ENCODE results near the gene NLGN4Y. TPM values are rescaled to one million over a fixed set of nuclear protein-coding genes. Genes with fewer than 3 reads are reported as not detected.

Gene NLGN4Y
- total RNA-seq, 1 donor from 2014 or later = 0.07 TPM

DNA sequence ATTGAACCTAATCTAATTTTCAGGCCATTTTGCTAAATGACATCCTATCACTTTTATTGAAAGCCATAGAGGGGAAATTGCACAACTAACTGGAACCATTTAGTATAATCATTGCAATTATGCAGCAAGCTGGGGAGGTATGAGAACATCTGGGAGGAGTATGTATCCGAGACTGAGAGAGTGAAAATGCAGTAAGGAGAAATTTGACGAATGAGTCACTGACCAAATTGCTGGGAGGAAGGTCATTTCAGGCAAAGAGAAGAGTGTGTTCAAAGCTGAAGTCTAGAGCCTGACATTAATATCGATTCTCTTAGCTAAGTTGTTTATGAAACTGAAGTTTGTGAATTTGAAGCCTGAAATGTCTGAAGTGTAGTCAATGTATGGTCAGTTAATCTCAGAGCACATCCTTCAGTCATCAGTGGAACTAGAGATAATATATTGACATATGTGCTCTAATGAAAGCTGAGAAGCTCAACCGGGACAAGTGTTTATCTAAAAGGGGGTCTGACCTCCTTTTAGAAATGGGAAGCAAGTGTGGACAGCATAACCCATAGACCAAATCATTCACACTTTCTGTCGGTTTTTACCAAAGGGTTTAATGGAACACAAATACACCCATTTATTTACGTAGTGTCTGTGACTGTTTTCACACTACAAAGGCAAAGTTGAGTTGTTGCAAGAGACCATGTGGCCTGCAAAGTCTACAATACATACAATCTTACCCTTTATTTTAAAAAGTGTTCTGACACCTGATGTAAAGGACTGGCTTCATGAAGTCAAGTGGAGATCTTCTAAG lies 120.0 kb downstream of the NLGN4Y start:
- no peak for DNase-seq (ENCODE audit: low read depth, low spot score)

GRCh38 chrY:14679181-14679580 lies 154.9 kb downstream of the NLGN4Y start:
- no peak for DNase-seq (ENCODE audit: low read depth, low spot score)

DNA sequence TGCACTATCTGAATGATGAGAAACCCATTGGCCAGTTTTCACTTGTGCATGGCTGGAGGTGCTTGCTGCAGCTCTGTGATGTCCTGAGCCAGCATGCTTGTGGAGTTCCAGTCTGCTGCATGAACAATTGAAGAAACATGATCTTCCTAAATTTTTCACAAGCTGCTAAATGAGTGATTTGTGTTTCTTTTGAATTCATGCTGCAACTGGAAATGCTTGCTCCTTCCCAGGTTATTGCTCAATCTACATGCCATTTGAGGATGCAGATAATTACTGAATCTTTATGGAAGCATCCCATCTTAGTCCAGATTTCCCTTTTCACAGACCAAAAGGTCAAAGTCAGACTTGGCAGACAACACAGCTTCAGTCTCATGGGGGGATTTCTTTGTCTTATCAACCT lies 170.2 kb downstream of the NLGN4Y start:
- DNase-seq (ENCODE audit: low read depth, low spot score) = no peak

- no peak for DNase-seq (ENCODE audit: low read depth, low spot score)
Observed at GRCh38 chrY:14708158-14708557, 183.8 kb downstream of the NLGN4Y start.

GRCh38 chrY:14741596-14741995 lies 217.3 kb downstream of the NLGN4Y start:
- no peak for DNase-seq (ENCODE audit: low read depth, low spot score)

GRCh38 chrY:14748329-14748728 lies 224.0 kb downstream of the NLGN4Y start:
- no peak for DNase-seq (ENCODE audit: low read depth, low spot score)

- DNase-seq (ENCODE audit: low read depth, low spot score) = no peak
Observed at GRCh38 chrY:14755571-14755970, 231.2 kb downstream of the NLGN4Y start.

DNA sequence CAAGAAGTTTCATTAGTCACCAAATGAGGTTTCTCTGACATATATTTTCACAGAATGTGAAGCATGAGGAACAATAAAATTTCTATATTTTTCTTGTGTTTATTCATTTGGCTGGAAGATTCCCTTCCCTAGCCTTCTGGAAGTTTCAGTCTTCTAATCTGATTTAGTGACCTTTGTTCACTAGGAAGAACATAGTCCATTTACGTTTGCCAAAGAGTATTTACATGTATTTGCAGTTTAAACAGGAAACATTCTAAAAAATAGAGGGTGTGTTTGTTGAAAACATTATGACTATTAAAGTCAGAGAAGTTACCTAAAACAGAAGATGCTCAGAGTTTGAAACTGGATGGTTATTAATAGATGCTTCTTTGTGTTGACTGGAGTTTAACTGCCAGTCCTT lies 238.6 kb downstream of the NLGN4Y start:
- no peak for DNase-seq (ENCODE audit: low read depth, low spot score)

GRCh38 chrY:14763600-14763999 lies 239.3 kb downstream of the NLGN4Y start:
- DNase-seq (ENCODE audit: low read depth, low spot score) = no peak

DNA sequence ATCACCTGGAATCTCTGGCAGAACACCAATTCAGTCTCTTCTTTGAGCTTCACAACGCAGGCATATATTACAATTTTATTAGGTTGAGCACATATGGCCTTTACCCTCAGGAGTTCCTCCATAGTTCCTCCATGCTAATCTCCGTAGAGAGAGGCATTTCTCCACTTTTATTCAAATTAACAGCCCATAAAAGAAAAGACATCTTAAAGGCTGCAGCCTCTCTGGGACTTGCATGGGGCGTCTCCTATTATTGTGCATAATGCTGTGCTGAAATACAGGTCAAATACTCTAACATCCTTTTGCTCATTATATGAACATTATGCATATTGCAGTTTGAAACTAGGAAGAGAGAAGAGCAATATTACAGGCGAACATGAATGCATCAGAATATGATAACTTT lies 253.9 kb downstream of the NLGN4Y start:
- no peak for DNase-seq (ENCODE audit: low read depth, low spot score)

- DNase-seq (ENCODE audit: low read depth, low spot score) = no peak
Observed at GRCh38 chrY:14793104-14793503, 268.8 kb downstream of the NLGN4Y start.

DNA sequence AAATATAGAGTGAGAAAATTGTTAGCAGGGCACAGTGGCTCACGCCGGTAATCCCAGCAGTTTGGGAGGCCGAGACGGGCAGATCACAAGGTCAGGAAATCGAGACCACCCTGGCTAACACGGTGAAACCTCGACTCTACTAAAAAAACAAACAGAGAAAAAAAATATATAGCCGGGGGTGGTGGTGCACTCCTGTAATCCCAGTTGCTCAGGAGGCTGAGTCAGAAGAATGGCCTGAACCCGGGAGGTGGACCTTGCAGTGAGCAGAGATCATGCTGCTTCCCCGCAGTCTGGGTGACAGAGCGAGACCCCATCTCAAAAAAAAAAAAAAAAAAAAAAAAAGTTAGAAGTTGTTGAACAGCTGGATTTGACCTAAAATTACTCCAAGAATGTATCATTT lies 269.3 kb downstream of the NLGN4Y start:
- no peak for DNase-seq (ENCODE audit: low read depth, low spot score)

DNA sequence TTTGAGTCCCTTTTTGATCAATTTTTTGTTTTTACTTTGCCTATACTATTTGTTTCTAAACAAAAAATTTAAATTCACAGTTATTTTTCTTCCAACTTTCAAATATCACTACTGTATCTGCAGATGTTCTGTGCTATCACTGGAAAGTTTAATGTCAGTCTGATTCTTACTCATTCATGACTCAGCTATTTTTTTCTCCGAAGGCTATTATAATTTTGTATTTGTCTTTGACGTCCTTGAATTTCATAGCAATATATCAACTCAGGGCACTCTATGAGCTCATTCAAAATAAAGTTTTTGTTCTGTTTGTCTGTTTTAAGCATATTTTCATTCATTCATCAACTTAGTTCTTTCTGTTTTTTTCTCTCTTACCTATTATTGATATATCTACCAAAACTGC lies 273.7 kb downstream of the NLGN4Y start:
- DNase-seq (ENCODE audit: low read depth, low spot score) = no peak

DNA sequence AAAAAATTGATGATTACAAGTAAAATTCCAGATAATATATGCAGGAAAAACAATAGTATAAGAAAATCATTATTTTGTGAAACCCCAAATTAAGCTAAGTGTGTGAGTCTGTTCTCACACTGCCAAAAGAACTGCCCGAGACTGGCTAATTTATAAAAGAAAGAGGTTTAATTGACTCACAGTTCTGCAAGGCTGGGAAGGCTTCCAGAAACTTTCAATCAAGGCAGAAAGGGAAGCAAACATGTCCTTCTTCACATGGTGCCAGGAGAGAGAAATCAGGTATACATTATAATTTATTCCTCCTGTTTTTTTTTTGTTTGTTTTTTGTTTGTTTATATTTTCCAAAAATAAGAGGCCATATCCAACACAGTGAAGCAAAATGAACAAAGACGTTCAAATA lies 276.8 kb downstream of the NLGN4Y start:
- DNase-seq (ENCODE audit: low read depth, low spot score) = no peak

DNA sequence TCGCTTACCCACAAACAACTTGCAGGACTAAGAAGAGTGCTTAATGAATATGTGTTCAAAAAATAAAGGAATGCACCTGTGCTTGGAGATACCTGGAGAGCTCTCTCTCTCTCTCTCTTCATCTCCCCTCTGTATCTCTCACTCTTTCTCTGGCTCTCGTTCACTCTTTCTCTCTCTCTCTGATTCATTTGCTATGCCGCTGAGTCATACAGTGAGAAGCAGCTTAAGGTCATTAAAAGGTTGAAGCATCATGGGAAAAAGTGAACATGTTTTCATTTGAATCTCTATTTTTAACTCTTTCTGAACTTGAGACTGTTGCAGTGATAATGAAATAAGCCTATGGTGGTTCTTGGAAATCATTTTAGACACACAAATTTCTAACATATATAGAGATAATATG lies 277.8 kb downstream of the NLGN4Y start:
- DNase-seq (ENCODE audit: low read depth, low spot score) = no peak

DNA sequence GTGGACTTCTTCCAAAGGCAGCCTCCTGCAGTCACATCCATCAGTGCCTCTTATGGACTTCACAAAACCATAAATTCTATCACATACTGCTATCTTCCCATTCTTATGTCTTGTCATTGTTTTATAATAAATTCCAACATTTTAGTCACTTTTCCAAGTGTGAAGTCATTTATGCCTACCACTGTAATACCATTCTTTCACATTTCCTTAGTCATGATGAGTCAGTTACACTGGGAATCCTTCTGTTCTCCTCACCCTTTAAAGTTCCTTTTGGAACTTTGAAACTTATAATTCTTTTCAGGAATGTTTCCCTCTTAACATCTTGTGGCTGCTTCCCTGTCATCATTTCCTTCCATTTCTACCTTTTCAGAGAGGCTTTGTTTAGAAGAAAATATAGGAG lies 279.7 kb downstream of the NLGN4Y start:
- no peak for DNase-seq (ENCODE audit: low read depth, low spot score)

DNA sequence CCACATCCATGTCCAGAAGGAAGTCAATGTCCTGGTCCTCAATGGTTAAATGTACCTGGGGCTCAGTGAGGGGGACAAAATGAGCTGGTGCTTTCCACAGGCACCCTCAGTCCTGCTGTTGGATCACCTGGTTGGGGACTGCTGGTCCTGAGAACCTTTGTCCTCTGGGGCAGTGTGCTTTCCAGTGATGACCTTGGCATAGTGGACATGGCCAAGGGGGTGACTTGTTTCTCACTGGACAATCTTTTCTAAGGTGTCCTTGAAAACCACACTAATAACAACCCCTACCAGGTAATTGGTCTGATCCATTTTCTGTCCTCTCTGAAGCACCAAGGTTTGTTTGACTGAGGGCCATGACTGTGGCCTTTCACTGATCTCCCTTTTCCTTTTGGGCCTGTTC lies 294.1 kb downstream of the NLGN4Y start:
- no peak for DNase-seq (ENCODE audit: low read depth, low spot score)

- DNase-seq (ENCODE audit: low read depth, low spot score) = no peak
Observed at GRCh38 chrY:14822201-14822600, 297.9 kb downstream of the NLGN4Y start.

- no peak for DNase-seq (ENCODE audit: low read depth, low spot score)
Observed at GRCh38 chrY:14822906-14823305, 298.6 kb downstream of the NLGN4Y start.

DNA sequence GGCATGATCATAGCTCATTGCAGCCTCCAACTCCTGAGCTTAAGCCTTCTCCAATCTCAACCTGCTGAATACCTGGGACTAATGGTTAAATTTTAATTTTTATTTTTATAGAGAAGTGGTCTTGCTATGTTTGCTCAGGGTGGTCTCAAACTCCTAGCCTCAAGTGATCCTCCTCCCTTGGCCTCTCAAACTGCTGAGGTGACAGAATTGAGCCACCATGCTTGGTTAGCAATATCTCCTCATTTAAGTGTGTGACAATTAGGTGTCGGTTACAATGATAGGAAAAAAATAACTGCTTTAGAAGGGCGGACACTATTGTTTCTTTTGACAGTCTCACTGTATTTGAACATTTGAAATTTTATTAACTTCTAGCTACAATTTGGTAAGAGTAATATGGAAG lies 300.3 kb downstream of the NLGN4Y start:
- DNase-seq (ENCODE audit: low read depth, low spot score) = no peak

DNA sequence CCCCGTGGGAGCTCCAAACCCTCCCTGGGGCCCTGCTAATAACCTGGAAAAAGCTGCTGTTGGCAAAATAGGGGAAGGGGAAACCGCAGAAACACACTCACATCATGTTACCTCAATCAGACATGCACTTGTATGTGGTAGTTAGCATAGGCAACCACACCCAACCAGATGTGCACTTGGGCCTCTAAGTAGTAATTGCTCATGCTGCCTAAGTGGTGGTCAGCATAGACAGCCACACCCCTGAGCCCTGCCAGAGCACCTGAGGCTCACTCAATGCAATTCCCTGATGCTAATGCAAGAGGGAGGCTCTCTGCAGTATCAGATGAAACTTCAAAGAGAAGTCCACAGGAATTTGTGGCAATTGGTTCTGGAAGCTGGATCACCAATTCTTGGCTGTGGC lies 301.4 kb downstream of the NLGN4Y start:
- DNase-seq (ENCODE audit: low read depth, low spot score) = no peak

GRCh38 chrY:14828531-14828930 lies 304.2 kb downstream of the NLGN4Y start:
- no peak for DNase-seq (ENCODE audit: low read depth, low spot score)

DNA sequence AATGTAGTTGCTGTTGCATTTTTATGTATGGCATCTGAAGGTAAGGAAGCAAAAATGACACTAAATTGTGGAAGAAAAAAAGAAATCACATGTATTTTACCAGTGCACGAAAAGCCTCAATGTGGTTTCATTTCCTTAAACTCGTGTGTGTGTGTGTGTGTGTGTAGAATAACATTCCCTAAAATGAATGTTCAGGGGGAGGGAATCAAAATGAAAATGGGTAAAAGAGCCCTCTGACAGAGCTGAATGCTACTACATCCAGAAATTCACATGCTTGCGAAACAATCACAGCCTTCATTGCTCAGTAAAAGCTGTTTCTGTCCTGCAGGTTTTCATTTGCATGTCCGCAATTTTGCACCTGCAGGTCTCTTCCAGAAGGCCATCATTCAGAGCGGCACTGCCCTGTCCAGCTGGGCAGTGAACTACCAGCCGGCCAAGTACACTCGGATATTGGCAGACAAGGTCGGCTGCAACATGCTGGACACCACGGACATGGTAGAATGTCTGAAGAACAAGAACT lies 305.1 kb downstream of the NLGN4Y start:
- DNase-seq (ENCODE audit: low read depth, low spot score) = no peak

Measured in pulmonary artery endothelial cell (primary cell).